Liver (tissue), 3 donors: ENCODE measurements around the gene RAPGEF4.

Experiments
- FOXA1 ChIP-seq: IDR thresholded peaks from 2 replicates; pipeline ENCODE4 v1.6.1; 2016; ENCODE audit warnings: antibody characterized with exemption
- GABPA ChIP-seq, 2 donors: IDR thresholded peaks in 1 of 2; conservative IDR thresholded peaks in 1 of 2; 2 replicates each; pipeline ENCODE4 v1.6.1; 2016; ENCODE audit warnings: antibody characterized with exemption in 2 of 2, mild to moderate bottlenecking in 1 of 2, moderate library complexity in 1 of 2
- JUND ChIP-seq, 2 donors: IDR thresholded peaks; 2 replicates each; pipeline ENCODE4 v1.6.1; 2016; ENCODE audit warnings: antibody characterized with exemption in 2 of 2
- RXRA ChIP-seq, 2 donors: IDR thresholded peaks; 2 replicates each; pipeline ENCODE4 v1.6.1; 2017 to 2018; ENCODE audit warnings: antibody characterized with exemption in 2 of 2, mild to moderate bottlenecking in 1 of 2
- SP1 ChIP-seq: IDR thresholded peaks from 2 replicates; pipeline ENCODE4 v1.6.1; 2018; ENCODE audit warnings: antibody characterized with exemption, mild to moderate bottlenecking
- TAF1 ChIP-seq: conservative IDR thresholded peaks from 2 replicates; pipeline ENCODE4 v1.6.1; 2016; ENCODE audit warnings: antibody characterized with exemption, mild to moderate bottlenecking
- YY1 ChIP-seq: IDR thresholded peaks from 2 replicates; pipeline ENCODE4 v1.6.1; 2016; ENCODE audit warnings: antibody characterized with exemption, mild to moderate bottlenecking
- TF ChIP-seq, protein P1 (sequence below): fragments of 150-350 bp; IDR thresholded peaks from 2 replicates; pipeline ENCODE4 v1.5.1; 2017; ENCODE audit warnings: improper control_type of control experiment, low read depth, low read length; ENCODE audit not compliant: missing input control
- TF ChIP-seq, protein P2 (sequence below): IDR thresholded peaks from 2 replicates; pipeline ENCODE4 v1.6.1; 2016; ENCODE audit warnings: antibody characterized with exemption
- TF ChIP-seq, protein P3 (sequence below): IDR thresholded peaks from 2 replicates; pipeline ENCODE4 v1.6.1; 2016; ENCODE audit warnings: antibody characterized with exemption
- TF ChIP-seq, protein P4 (sequence below): IDR thresholded peaks from 2 replicates; pipeline ENCODE4 v1.6.1; 2016; ENCODE audit warnings: antibody characterized with exemption, mild to moderate bottlenecking
- TF ChIP-seq, protein P5 (sequence below): IDR thresholded peaks from 2 replicates; pipeline ENCODE4 v1.6.1; 2016; ENCODE audit warnings: antibody characterized with exemption
- donor health status: healthy.
- donor health status: healthy.

DNA sequence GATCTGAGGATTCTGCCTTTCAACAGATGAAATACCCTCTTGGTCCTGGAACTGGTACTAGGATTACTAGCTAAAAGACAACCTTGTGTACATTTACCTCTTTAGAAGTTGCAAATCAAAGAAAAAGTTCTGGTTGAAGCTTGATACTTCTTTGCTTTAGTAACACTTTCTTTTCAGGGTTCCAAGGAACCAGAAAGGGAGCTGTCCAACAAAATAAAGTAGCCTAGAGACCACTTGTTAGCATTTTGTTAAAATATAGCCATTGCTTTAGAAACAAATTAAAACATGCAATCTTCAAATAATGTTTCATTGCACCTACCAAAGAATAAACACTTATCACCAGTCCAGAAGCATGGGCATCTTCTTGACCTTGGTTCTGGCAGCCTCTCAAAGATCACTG lies 222.1 kb downstream of the RAPGEF4 start:
- TF ChIP-seq, protein P1, sequence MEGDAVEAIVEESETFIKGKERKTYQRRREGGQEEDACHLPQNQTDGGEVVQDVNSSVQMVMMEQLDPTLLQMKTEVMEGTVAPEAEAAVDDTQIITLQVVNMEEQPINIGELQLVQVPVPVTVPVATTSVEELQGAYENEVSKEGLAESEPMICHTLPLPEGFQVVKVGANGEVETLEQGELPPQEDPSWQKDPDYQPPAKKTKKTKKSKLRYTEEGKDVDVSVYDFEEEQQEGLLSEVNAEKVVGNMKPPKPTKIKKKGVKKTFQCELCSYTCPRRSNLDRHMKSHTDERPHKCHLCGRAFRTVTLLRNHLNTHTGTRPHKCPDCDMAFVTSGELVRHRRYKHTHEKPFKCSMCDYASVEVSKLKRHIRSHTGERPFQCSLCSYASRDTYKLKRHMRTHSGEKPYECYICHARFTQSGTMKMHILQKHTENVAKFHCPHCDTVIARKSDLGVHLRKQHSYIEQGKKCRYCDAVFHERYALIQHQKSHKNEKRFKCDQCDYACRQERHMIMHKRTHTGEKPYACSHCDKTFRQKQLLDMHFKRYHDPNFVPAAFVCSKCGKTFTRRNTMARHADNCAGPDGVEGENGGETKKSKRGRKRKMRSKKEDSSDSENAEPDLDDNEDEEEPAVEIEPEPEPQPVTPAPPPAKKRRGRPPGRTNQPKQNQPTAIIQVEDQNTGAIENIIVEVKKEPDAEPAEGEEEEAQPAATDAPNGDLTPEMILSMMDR, result no peak
- TF ChIP-seq FOXA1 (no peak), YY1 (no peak), TAF1 (no peak), GABPA (IDR thresholded peaks at IDR 0.05 in 1 of 2, conservative IDR thresholded peaks at IDR 0.05 in 1 of 2) (no peak), SP1 (no peak), JUND (IDR thresholded peaks at IDR 0.05) (no peak), RXRA (IDR thresholded peaks at IDR 0.05) (no peak)
- TF ChIP-seq, protein P2, sequence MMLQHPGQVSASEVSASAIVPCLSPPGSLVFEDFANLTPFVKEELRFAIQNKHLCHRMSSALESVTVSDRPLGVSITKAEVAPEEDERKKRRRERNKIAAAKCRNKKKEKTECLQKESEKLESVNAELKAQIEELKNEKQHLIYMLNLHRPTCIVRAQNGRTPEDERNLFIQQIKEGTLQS, result no peak
- TF ChIP-seq, protein P3, sequence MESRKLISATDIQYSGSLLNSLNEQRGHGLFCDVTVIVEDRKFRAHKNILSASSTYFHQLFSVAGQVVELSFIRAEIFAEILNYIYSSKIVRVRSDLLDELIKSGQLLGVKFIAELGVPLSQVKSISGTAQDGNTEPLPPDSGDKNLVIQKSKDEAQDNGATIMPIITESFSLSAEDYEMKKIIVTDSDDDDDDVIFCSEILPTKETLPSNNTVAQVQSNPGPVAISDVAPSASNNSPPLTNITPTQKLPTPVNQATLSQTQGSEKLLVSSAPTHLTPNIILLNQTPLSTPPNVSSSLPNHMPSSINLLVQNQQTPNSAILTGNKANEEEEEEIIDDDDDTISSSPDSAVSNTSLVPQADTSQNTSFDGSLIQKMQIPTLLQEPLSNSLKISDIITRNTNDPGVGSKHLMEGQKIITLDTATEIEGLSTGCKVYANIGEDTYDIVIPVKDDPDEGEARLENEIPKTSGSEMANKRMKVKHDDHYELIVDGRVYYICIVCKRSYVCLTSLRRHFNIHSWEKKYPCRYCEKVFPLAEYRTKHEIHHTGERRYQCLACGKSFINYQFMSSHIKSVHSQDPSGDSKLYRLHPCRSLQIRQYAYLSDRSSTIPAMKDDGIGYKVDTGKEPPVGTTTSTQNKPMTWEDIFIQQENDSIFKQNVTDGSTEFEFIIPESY, result no peak
- TF ChIP-seq, protein P4, sequence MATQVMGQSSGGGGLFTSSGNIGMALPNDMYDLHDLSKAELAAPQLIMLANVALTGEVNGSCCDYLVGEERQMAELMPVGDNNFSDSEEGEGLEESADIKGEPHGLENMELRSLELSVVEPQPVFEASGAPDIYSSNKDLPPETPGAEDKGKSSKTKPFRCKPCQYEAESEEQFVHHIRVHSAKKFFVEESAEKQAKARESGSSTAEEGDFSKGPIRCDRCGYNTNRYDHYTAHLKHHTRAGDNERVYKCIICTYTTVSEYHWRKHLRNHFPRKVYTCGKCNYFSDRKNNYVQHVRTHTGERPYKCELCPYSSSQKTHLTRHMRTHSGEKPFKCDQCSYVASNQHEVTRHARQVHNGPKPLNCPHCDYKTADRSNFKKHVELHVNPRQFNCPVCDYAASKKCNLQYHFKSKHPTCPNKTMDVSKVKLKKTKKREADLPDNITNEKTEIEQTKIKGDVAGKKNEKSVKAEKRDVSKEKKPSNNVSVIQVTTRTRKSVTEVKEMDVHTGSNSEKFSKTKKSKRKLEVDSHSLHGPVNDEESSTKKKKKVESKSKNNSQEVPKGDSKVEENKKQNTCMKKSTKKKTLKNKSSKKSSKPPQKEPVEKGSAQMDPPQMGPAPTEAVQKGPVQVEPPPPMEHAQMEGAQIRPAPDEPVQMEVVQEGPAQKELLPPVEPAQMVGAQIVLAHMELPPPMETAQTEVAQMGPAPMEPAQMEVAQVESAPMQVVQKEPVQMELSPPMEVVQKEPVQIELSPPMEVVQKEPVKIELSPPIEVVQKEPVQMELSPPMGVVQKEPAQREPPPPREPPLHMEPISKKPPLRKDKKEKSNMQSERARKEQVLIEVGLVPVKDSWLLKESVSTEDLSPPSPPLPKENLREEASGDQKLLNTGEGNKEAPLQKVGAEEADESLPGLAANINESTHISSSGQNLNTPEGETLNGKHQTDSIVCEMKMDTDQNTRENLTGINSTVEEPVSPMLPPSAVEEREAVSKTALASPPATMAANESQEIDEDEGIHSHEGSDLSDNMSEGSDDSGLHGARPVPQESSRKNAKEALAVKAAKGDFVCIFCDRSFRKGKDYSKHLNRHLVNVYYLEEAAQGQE, result no peak
- TF ChIP-seq, protein P5, sequence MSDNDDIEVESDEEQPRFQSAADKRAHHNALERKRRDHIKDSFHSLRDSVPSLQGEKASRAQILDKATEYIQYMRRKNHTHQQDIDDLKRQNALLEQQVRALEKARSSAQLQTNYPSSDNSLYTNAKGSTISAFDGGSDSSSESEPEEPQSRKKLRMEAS, result no peak
